CD4-positive, alpha-beta T cell (primary cell): ENCODE data around the gene ENTPD2. TPM values are rescaled to one million over a fixed set of nuclear protein-coding genes. Genes with fewer than 3 reads are reported as not detected.

ENCODE experiments used
- ATAC-seq: fragments of 200-7000 bp; cut with Tn5 transposase; one replicate; pipeline ENCODE4 v1.10.0; 2022; ENCODE audit warnings: mild to moderate bottlenecking; ENCODE audit not compliant: poor library complexity
- CTCF ChIA-PET: fragments of 350-600 bp; sonication (Branson Sonifier 250); formaldehyde crosslinking; loops from one replicate; lab custom pipeline; 2021; ENCODE audit warnings: antibody characterized with exemption, inconsistent platforms; lab: Charles Lee
- POLR2A ChIA-PET: fragments of 350-600 bp; sonication (Branson Sonifier 250); formaldehyde crosslinking; loops from one replicate; lab custom pipeline; 2021; ENCODE audit warnings: antibody characterized with exemption, inconsistent platforms; lab: Charles Lee
- DNase-seq, 14 experiments: peaks; one replicate each; pipeline ENCODE4 v3.0.0-alpha.2; 2013 to 2020; ENCODE audit warnings: mixed read lengths in 2 of 14
- H3K27ac ChIP-seq, 2 donors: one replicate each; pipeline versions ENCODE4 v1.5.1 to v1.7.0; 2013; ENCODE audit warnings: low read length in 2 of 2, low read depth in 1 of 2, mild to moderate bottlenecking in 1 of 2
- H3K27me3 ChIP-seq, 2 experiments: 1 replicate in 1 of 2; 2 replicates in 1 of 2; pipeline versions ENCODE4 v1.6.1 to v1.7.0; 2013; ENCODE audit warnings: low read length in 2 of 2, control low read depth in 1 of 2, mild to moderate bottlenecking in 1 of 2, moderate library complexity in 1 of 2; ENCODE audit not compliant: insufficient read depth in 2 of 2, control insufficient read depth in 1 of 2
- H3K36me3 ChIP-seq: one replicate; pipeline ENCODE4 v1.6.1; 2013; ENCODE audit warnings: low read length, control low read depth; ENCODE audit not compliant: insufficient read depth
- H3K4me1 ChIP-seq: one replicate; pipeline ENCODE4 v1.6.1; 2013; ENCODE audit warnings: low read length, control low read depth; ENCODE audit not compliant: insufficient read depth
- H3K4me3 ChIP-seq: one replicate; pipeline ENCODE4 v1.5.1; 2013; ENCODE audit warnings: mild to moderate bottlenecking, low read length, moderate library complexity
- H3K9me3 ChIP-seq, 2 experiments: 1 replicate in 1 of 2; 2 replicates in 1 of 2; pipeline versions ENCODE4 v1.6.1 to v1.7.0; 2013; ENCODE audit warnings: low read length in 2 of 2, mild to moderate bottlenecking in 2 of 2, control low read depth in 1 of 2, moderate library complexity in 1 of 2; ENCODE audit not compliant: control insufficient read depth in 1 of 2, insufficient read depth in 1 of 2
- H3K27ac Mint-ChIP-seq: one replicate; pipeline ENCODE4 v1.8.0; 2020; ENCODE audit warnings: mixed read lengths
- H3K27me3 Mint-ChIP-seq: one replicate; pipeline ENCODE4 v1.8.0; 2021; ENCODE audit warnings: mixed read lengths
- H3K36me3 Mint-ChIP-seq: one replicate; pipeline ENCODE4 v1.8.0; 2021; ENCODE audit warnings: low read depth, mixed read lengths
- H3K4me1 Mint-ChIP-seq: one replicate; pipeline ENCODE4 v1.8.0; 2021; ENCODE audit warnings: low read depth, mixed read lengths
- H3K4me3 Mint-ChIP-seq: one replicate; pipeline ENCODE4 v1.8.0; 2020; ENCODE audit warnings: mild to moderate bottlenecking, mixed read lengths
- H3K9me3 Mint-ChIP-seq: one replicate; pipeline ENCODE4 v1.8.0; 2020; ENCODE audit warnings: mixed read lengths
- intact Hi-C, 2 experiments: fragments of 100-400 bp; cut with DNase I in 1 of 2; cut with micrococcal nuclease in 1 of 2; formaldehyde crosslinking; loops; one replicate each; pipeline versions ENCODE4 v1.15.1 to v1.9.0; 2023 to 2025; cut with DNase I, micrococcal nuclease
- total RNA-seq, 174 experiments: library from RNA in 2 of 174; stranded (reverse) in 2 of 174; gene quantifications; one replicate each; pipeline ENCODE4 v1.2.3 and lab custom pipeline; 2021 to 2026
- TF ChIP-seq, protein P1 (sequence below): fragments of 200-600 bp; IDR thresholded peaks from one replicate; pipeline ENCODE4 v1.8.0; 2022; ENCODE audit warnings: antibody characterized with exemption, mild to moderate bottlenecking

ENTPD2 gene
- total RNA-seq, 2 experiments from 2014 or later: not detected

- Histone ChIP-seq H3K4me3 (no peak overlapping the region), H3K4me1 (peaks cover 19% of the 10 kb centered on the region), H3K27ac (no peak overlapping the region), H3K9me3 (peaks cover 0 to 11% of the 10 kb centered on the region in 2 experiments), H3K27me3 (peaks cover 16 to 18% of the 10 kb centered on the region in 2 experiments), H3K36me3 (no peaks in the 10 kb centered on the region)
- TF ChIP-seq, protein P1, sequence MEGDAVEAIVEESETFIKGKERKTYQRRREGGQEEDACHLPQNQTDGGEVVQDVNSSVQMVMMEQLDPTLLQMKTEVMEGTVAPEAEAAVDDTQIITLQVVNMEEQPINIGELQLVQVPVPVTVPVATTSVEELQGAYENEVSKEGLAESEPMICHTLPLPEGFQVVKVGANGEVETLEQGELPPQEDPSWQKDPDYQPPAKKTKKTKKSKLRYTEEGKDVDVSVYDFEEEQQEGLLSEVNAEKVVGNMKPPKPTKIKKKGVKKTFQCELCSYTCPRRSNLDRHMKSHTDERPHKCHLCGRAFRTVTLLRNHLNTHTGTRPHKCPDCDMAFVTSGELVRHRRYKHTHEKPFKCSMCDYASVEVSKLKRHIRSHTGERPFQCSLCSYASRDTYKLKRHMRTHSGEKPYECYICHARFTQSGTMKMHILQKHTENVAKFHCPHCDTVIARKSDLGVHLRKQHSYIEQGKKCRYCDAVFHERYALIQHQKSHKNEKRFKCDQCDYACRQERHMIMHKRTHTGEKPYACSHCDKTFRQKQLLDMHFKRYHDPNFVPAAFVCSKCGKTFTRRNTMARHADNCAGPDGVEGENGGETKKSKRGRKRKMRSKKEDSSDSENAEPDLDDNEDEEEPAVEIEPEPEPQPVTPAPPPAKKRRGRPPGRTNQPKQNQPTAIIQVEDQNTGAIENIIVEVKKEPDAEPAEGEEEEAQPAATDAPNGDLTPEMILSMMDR: no peak
- Mint-ChIP-seq H3K4me1 (no peaks in the 10 kb centered on the region), H3K9me3 (no peaks in the 10 kb centered on the region), H3K27ac (no peak overlapping the region), H3K4me3 (no peak overlapping the region), H3K27me3 (peaks cover 11% of the 10 kb centered on the region), H3K36me3 (no peaks in the 10 kb centered on the region)
- no peak for ATAC-seq
- ChIA-PET POLR2A (no interaction called here), CTCF (interaction anchor here (1.3 kb wide), 1 partner anchor 10 kb away, joined by 3 read pairs; no protein-coding TSS in a partner anchor)
- intact Hi-C loops: no loop called here
- no peak for DNase-seq
Observed at GRCh38 chr9:137056739-137057415, 3.0 kb upstream of the ENTPD2 start.

DNA sequence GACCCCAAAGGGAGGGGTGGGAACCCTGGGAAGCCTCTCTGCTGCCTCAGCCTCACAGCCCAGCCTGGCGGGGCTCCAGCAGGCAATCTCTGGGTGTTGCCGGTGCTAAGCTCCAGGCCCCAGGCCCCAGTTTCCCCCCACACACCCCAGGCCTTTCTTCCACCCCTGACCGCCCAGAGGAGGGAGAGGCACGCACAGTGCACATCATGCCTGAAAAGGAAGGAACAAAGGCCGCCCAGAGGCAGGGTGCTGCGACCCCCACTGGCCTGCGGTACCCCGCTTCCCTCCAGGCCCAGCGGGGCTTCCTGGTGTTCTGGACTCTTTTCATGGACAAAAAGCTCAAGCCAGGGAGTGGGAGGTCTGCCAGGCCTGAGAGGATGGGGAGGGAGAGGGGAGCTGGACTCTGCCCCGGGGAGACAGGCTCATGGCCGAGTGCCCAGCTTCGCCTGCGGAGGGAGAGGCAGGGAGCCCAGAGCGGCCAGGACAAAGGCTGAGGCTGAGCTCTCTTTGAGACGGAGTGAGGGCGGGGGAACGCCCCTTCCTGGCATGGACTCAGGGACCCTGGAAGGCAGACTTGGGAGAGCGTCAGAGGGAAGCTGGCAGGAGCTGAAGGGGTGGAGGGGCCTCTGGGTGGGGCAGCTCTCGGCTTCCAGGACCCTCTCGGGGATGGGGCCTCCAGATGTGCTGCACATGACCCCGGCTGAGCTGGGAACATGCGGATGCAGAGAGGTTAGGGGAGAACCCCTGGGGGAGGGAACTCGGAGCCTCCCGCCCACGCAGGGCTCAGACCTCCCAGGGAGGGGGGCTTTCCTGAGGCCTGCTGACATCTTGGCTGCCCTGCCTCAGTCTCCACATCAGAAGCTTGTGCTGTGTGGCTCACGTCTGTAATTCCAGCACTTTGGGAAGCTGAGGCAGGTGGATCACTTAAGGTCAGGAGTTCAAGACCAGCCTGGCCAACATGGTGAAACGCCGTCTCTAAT is 1.8 kb upstream of the ENTPD2 start:
- Histone ChIP-seq H3K4me3 (no peak overlapping the region), H3K4me1 (peaks cover 19% of the 10 kb centered on the region), H3K27ac (no peak overlapping the region), H3K27me3 (peaks cover 27 to 30% of the 10 kb centered on the region in 2 experiments), H3K9me3 (peaks cover 0 to 19% of the 10 kb centered on the region in 2 experiments), H3K36me3 (no peaks in the 10 kb centered on the region)
- no peak for DNase-seq
- no peaks in the 10 kb centered on the region for H3K9me3 Mint-ChIP-seq
- ATAC-seq: no peak
- intact Hi-C loops: no loop called here
- peaks cover 15% of the 10 kb centered on the region for H3K27me3 Mint-ChIP-seq
- TF ChIP-seq, protein P1: no peak
- no peaks in the 10 kb centered on the region for H3K36me3 Mint-ChIP-seq
- ChIA-PET CTCF (no interaction called here), POLR2A (no interaction called here)
- H3K4me3 Mint-ChIP-seq: no peak overlapping the region
- H3K4me1 Mint-ChIP-seq: no peaks in the 10 kb centered on the region
- no peak overlapping the region for H3K27ac Mint-ChIP-seq

DNA sequence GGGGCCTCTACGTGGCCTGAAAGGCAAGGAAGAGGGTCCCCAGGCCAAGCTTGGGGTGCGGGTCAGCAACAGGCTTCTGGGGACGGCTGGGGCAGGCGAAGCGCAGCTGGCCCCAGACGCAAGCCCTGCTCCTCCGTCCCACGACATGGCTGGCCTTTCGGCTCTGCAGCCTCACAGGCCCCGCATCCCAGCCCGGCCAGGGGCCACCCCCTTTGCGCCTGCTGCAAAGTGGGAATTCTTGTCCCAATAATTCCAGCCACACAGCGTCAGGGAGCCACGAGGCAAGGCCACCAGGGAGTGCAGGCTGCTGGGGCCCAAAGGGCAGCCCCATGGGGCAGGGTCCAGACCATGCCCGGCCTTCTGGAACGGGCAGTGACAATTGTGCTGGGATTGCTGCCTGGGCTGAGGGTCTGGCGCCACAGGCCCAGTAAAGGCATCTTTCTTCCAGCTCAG is 1.1 kb upstream of the ENTPD2 start:
- CTCF ChIA-PET: no interaction called here
- Histone ChIP-seq H3K27ac (no peak overlapping the region), H3K36me3 (no peaks in the 10 kb centered on the region), H3K4me3 (no peak overlapping the region), H3K27me3 (peaks cover 34 to 37% of the 10 kb centered on the region in 2 experiments), H3K4me1 (peaks cover 19% of the 10 kb centered on the region), H3K9me3 (peaks cover 0 to 26% of the 10 kb centered on the region in 2 experiments)
- no peaks in the 10 kb centered on the region for H3K4me1 Mint-ChIP-seq
- H3K27ac Mint-ChIP-seq: no peak overlapping the region
- TF ChIP-seq, protein P1: no peak
- POLR2A ChIA-PET: no interaction called here
- intact Hi-C loops: no loop called here
- no peak overlapping the region for H3K4me3 Mint-ChIP-seq
- no peak for DNase-seq
- H3K27me3 Mint-ChIP-seq: peaks cover 22% of the 10 kb centered on the region
- H3K9me3 Mint-ChIP-seq: no peaks in the 10 kb centered on the region
- ATAC-seq: no peak
- no peaks in the 10 kb centered on the region for H3K36me3 Mint-ChIP-seq
